K562 (cell line): ENCODE measurements around the gene GJA9. TPM values are rescaled to one million over a fixed set of nuclear protein-coding genes. Genes with fewer than 3 reads are reported as not detected.

Source experiments
- AFF4 ChIP-seq: sonication (generic); formaldehyde crosslinking; IDR thresholded peaks from 2 replicates; pipeline ENCODE4 v1.8.0; 2023; ENCODE audit warnings: mild to moderate bottlenecking, missing genetic modification reagents
- CHD4 ChIP-seq: fragments of 200-600 bp; sonication (generic); IDR thresholded peaks from 3 replicates; pipeline ENCODE4 v1.6.1; 2012; ENCODE audit warnings: low read depth, mild to moderate bottlenecking, mixed read lengths, low read length, inconsistent platforms; ENCODE audit not compliant: insufficient read depth, insufficient replicate concordance, poor library complexity, severe bottlenecking
- ETS2 ChIP-seq: IDR thresholded peaks from 2 replicates; pipeline ENCODE4 v1.6.1; 2016; ENCODE audit warnings: borderline replicate concordance, missing genetic modification characterization, mild to moderate bottlenecking, moderate library complexity, missing compliant biosample characterization; ENCODE audit not compliant: poor library complexity, severe bottlenecking
- HDAC6 ChIP-seq: IDR thresholded peaks from 2 replicates; pipeline ENCODE4 v1.6.1; 2012; ENCODE audit warnings: low read depth, mild to moderate bottlenecking, control low read depth, inconsistent platforms, low read length, moderate library complexity
- MITF ChIP-seq: IDR thresholded peaks from 2 replicates; pipeline ENCODE4 v1.6.1; 2014; ENCODE audit warnings: antibody characterized with exemption
- NFATC3 ChIP-seq: fragments of 450-650 bp; IDR thresholded peaks from 2 replicates; pipeline ENCODE4 v1.6.1; 2017; ENCODE audit warnings: mild to moderate bottlenecking
- NFYB ChIP-seq: IDR thresholded peaks from 2 replicates; pipeline ENCODE4 v1.6.1; 2011; ENCODE audit warnings: mild to moderate bottlenecking, moderate library complexity; ENCODE audit not compliant: insufficient read length; ENCODE audit errors: extremely low read depth
- PCBP2 ChIP-seq: fragments of 200-400 bp; formaldehyde crosslinking; IDR thresholded peaks from 2 replicates; pipeline ENCODE4 v1.6.1; 2018; ENCODE audit warnings: low read length, low read depth, mild to moderate bottlenecking, moderate library complexity; ENCODE audit not compliant: poor library complexity, severe bottlenecking
- PTRF ChIP-seq: fragments of 450-650 bp; IDR thresholded peaks from 2 replicates; pipeline ENCODE4 v1.6.1; 2016; ENCODE audit warnings: mild to moderate bottlenecking, missing genetic modification characterization, missing compliant biosample characterization
- RBFOX2 ChIP-seq: fragments of 200-400 bp; formaldehyde crosslinking; IDR thresholded peaks from 2 replicates; pipeline ENCODE4 v1.6.1; 2017; ENCODE audit warnings: low read depth, mild to moderate bottlenecking, low read length, moderate library complexity
- TAF1 ChIP-seq: IDR thresholded peaks from 2 replicates; pipeline ENCODE4 v1.6.1; 2011; ENCODE audit warnings: mild to moderate bottlenecking, low read length, moderate library complexity; ENCODE audit not compliant: insufficient read depth, control insufficient read depth, severe bottlenecking; ENCODE audit errors: extremely low read depth
- ZFP30 ChIP-seq: fragments of 250-450 bp; sonication (Bioruptor Pico); IDR thresholded peaks from 2 replicates; pipeline ENCODE4 v1.8.0; 2022; ENCODE audit warnings: moderate library complexity, mild to moderate bottlenecking, inconsistent platforms, borderline replicate concordance
- ZNF12 ChIP-seq: sonication (generic); formaldehyde crosslinking; IDR thresholded peaks from 2 replicates; pipeline ENCODE4 v1.4.0; 2020; ENCODE audit warnings: mild to moderate bottlenecking, missing genetic modification reagents
- ZNF699 ChIP-seq: fragments of 250-450 bp; sonication (Bioruptor Pico); IDR thresholded peaks from 2 replicates; pipeline ENCODE4 v1.8.0; 2021; ENCODE audit warnings: mild to moderate bottlenecking, moderate library complexity; ENCODE audit not compliant: insufficient replicate concordance
- ZSCAN32 ChIP-seq: fragments of 450-650 bp; formaldehyde crosslinking; IDR thresholded peaks from 2 replicates; pipeline ENCODE4 v1.4.0; 2020; ENCODE audit warnings: mild to moderate bottlenecking, moderate library complexity
- polyA plus RNA-seq, 8 experiments: library from polyadenylated mRNA; depleted of rRNA in 4 of 8; stranded (reverse) in 5 of 8; unstranded in 3 of 8; fragments of >200 nt; fragmentation: Nextera tagmentation in 2 of 8; fragmentation: Illumina TruSeq in 1 of 8; extraction: Ambion mirVana in 2 of 8; extraction: Trizol in 1 of 8; gene quantifications; 2 replicates each; pipeline versions ENCODE4 v1.2.1 to v1.2.3, GENCODE V29; 2011 to 2014; ENCODE audit warnings: inconsistent platforms in 1 of 8, missing spikeins in 1 of 8
- total RNA-seq, 7 experiments: library from RNA; depleted of rRNA in 6 of 7; stranded (reverse); fragments of >200 nt in 6 of 7; fragmentation: Illumina TruSeq in 2 of 7; extraction: Trizol in 2 of 7; gene quantifications; 2 replicates each; pipeline versions ENCODE4 v1.2.1 to v1.2.3, GENCODE V29; 2011 to 2021; ENCODE audit warnings: low replicate concordance in 1 of 7
- TF ChIP-seq, protein P1 (sequence below): sonication (generic); IDR thresholded peaks from 2 replicates; pipeline ENCODE4 v1.6.1; 2016
- TF ChIP-seq, protein P2 (sequence below): fragments of 450-650 bp; formaldehyde crosslinking; IDR thresholded peaks from 2 replicates; pipeline ENCODE4 v1.4.0; 2022; ENCODE audit warnings: mild to moderate bottlenecking, moderate library complexity
- TF ChIP-seq, protein P3 (sequence below): fragments of 450-650 bp; IDR thresholded peaks from 2 replicates; pipeline ENCODE4 v1.6.1; 2016

GJA9 gene
- total and polyA plus RNA-seq, 9 of the 15 experiments (the other 6 are each of a cell fraction or from before 2014, with no cell fraction given), result not detected

DNA sequence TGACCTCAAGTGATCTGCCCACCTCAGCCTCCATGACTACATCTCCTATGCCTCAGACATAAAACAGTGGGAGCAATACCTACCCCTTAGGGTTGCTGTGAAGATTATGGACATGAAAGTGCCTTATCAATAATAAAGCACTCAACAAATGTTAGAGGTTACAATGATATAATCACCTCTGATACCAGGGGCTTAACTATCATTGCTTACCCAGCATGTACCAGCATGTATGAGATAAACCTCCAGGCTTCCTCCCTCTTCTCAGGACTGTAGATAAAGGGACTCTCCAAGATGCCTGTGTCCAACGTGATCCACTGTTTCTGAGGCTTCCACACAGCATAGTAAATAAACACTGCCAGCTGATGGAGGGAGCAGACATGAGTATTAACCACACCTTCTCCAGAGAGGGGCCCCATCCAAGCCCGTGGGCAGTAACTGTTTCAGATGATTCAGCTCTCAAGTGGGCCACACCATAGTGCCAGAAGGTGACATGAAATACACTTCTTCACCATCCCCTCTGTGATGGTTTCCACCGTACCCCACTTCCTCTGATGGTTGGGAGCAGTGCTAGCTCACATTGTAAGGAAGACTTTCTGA lies 34.1 kb upstream of the GJA9 start (continued):
- TF ChIP-seq MITF (no peak), RBFOX2 (no peak), ZNF12 (no peak), TAF1 (no peak), PCBP2 (no peak), ZSCAN32 (no peak), NFATC3 (no peak), HDAC6 (no peak), CHD4 (no peak), ZNF699 (no peak), ZFP30 (CRISPR knock-in tag) (no peak), PTRF (tag) (no peak), AFF4 (CRISPR knock-in tag) (no peak), ETS2 (tag) (no peak), NFYB (no peak)
- TF ChIP-seq, protein P1, sequence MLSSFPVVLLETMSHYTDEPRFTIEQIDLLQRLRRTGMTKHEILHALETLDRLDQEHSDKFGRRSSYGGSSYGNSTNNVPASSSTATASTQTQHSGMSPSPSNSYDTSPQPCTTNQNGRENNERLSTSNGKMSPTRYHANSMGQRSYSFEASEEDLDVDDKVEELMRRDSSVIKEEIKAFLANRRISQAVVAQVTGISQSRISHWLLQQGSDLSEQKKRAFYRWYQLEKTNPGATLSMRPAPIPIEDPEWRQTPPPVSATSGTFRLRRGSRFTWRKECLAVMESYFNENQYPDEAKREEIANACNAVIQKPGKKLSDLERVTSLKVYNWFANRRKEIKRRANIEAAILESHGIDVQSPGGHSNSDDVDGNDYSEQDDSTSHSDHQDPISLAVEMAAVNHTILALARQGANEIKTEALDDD, result peak; percentile 92
- TF ChIP-seq, protein P2, sequence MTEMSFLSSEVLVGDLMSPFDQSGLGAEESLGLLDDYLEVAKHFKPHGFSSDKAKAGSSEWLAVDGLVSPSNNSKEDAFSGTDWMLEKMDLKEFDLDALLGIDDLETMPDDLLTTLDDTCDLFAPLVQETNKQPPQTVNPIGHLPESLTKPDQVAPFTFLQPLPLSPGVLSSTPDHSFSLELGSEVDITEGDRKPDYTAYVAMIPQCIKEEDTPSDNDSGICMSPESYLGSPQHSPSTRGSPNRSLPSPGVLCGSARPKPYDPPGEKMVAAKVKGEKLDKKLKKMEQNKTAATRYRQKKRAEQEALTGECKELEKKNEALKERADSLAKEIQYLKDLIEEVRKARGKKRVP, result peak; percentile 57; the same call in 1 of the 2 replicates
- TF ChIP-seq, protein P3, sequence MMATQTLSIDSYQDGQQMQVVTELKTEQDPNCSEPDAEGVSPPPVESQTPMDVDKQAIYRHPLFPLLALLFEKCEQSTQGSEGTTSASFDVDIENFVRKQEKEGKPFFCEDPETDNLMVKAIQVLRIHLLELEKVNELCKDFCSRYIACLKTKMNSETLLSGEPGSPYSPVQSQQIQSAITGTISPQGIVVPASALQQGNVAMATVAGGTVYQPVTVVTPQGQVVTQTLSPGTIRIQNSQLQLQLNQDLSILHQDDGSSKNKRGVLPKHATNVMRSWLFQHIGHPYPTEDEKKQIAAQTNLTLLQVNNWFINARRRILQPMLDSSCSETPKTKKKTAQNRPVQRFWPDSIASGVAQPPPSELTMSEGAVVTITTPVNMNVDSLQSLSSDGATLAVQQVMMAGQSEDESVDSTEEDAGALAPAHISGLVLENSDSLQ, result no peak
